T1000 (cell line): ENCODE data around the gene LRFN2.

Experiments
- DNase-seq: peaks from one replicate; lab custom pipeline; 2025; ENCODE audit warnings: mixed read lengths; lab: John Stamatoyannopoulos, UW

LRFN2 gene

GRCh38 chr6:40586369-40587201 lies 579 bp downstream of the LRFN2 start:
- no peak for DNase-seq

- DNase-seq: no peak
These were observed 1.4 kb downstream of the LRFN2 start for GRCh38 chr6:40585651-40586269.

GRCh38 chr6:40585223-40585622 lies 1.9 kb downstream of the LRFN2 start:
- DNase-seq: no peak

- DNase-seq: no peak
These were observed 2.4 kb downstream of the LRFN2 start for GRCh38 chr6:40584741-40585140.

- DNase-seq: no peak
These were observed 3.5 kb downstream of the LRFN2 start for GRCh38 chr6:40583709-40584108.

- no peak for DNase-seq
These were observed 4.3 kb downstream of the LRFN2 start for GRCh38 chr6:40582892-40583291.

GRCh38 chr6:40579101-40579500 lies 8.1 kb downstream of the LRFN2 start:
- DNase-seq: no peak

- no peak for DNase-seq
These were observed 9.5 kb downstream of the LRFN2 start for GRCh38 chr6:40577672-40578071.

GRCh38 chr6:40573221-40573620 lies 13.9 kb downstream of the LRFN2 start:
- no peak for DNase-seq

GRCh38 chr6:40569162-40569910 lies 17.8 kb downstream of the LRFN2 start:
- no peak for DNase-seq

GRCh38 chr6:40568062-40568708 lies 19.0 kb downstream of the LRFN2 start:
- no peak for DNase-seq

GRCh38 chr6:40563111-40563510 lies 24.1 kb downstream of the LRFN2 start:
- no peak for DNase-seq

GRCh38 chr6:40559056-40559455 lies 28.1 kb downstream of the LRFN2 start:
- DNase-seq: no peak

GRCh38 chr6:40558102-40558501 lies 29.1 kb downstream of the LRFN2 start:
- no peak for DNase-seq

- no peak for DNase-seq
These were observed 30.3 kb downstream of the LRFN2 start for GRCh38 chr6:40556881-40557280.

- no peak for DNase-seq
These were observed 31.1 kb downstream of the LRFN2 start for GRCh38 chr6:40556023-40556422.

- no peak for DNase-seq
These were observed 32.1 kb downstream of the LRFN2 start for GRCh38 chr6:40555092-40555491.

GRCh38 chr6:40552941-40553340 lies 34.2 kb downstream of the LRFN2 start:
- no peak for DNase-seq

GRCh38 chr6:40551966-40552505 lies 35.1 kb downstream of the LRFN2 start:
- DNase-seq: no peak

GRCh38 chr6:40550202-40551101 lies 36.7 kb downstream of the LRFN2 start:
- DNase-seq: no peak

- DNase-seq: no peak
These were observed 41.2 kb downstream of the LRFN2 start for GRCh38 chr6:40545954-40546353.
